ENCODE results near the gene POLR2L.

The POLR2L gene

GRCh38 chr11:828506-829175 is 13.7 kb downstream of the POLR2L start:
- Histone ChIP-seq H3K27ac (ENCODE audit: low read depth, low read length) (no peak overlapping the region), H3K36me3 (ENCODE audit: insufficient read depth, low read length) (0 out of 2 replicates have a peak, but pooled peaks cover 3% of the 10 kb centered on the region), H3K4me1 (ENCODE audit: insufficient read depth, low read length) (peaks cover 32% of the 10 kb centered on the region), H3K4me3 (ENCODE audit: low read length) (peak overlapping the region; percentile 52), H3K9ac (ENCODE audit: low read depth, low read length) (no peak overlapping the region), H3K9me3 (ENCODE audit: insufficient read depth, low read depth, low read length) (no peaks in the 10 kb centered on the region), H3K27me3 (ENCODE audit: insufficient read depth, low read length) (peaks cover 68% of the 10 kb centered on the region)
- WGBS, result 52% methylated on average over 21 of the region's 21 CpGs

- no peaks in the 10 kb centered on the region for H3K9me3 ChIP-seq (ENCODE audit: insufficient read depth, low read depth, low read length)
- 0 out of 2 replicates have a peak, but pooled peaks cover 3% of the 10 kb centered on the region for H3K36me3 ChIP-seq (ENCODE audit: insufficient read depth, low read length)
- peak within 1 kb of the TSS; percentile 41 for H3K9ac ChIP-seq (ENCODE audit: low read depth, low read length)
- H3K27me3 ChIP-seq (ENCODE audit: insufficient read depth, low read length), result peaks cover 68% of the 10 kb centered on the region
- H3K27ac ChIP-seq (ENCODE audit: low read depth, low read length), result no peak within 1 kb of the TSS; the same call in 1 of the 2 replicates
- H3K4me3 ChIP-seq (ENCODE audit: low read length), result peak within 1 kb of the TSS; percentile 55
- 37% methylated on average over 5 of the region's 5 CpGs for WGBS
- peaks cover 32% of the 10 kb centered on the region for H3K4me1 ChIP-seq (ENCODE audit: insufficient read depth, low read length)
These were observed 14.5 kb downstream of the POLR2L start, which contains the start of gene CRACR2B for GRCh38 chr11:827897-828192. TSS of gene CRACR2B (plus strand) at chr11:827919. CDS start at chr11:828608, 689 bp downstream.

- Histone ChIP-seq H3K27me3 (ENCODE audit: insufficient read depth, low read length) (peaks cover 67% of the 10 kb centered on the region), H3K4me1 (ENCODE audit: insufficient read depth, low read length) (peaks cover 32% of the 10 kb centered on the region), H3K4me3 (ENCODE audit: low read length) (peak overlapping the region; percentile 55), H3K9me3 (ENCODE audit: insufficient read depth, low read depth, low read length) (no peaks in the 10 kb centered on the region), H3K9ac (ENCODE audit: low read depth, low read length) (peak overlapping the region; percentile 41), H3K27ac (ENCODE audit: low read depth, low read length) (no peak overlapping the region; the same call in 1 of the 2 replicates), H3K36me3 (ENCODE audit: insufficient read depth, low read length) (0 out of 2 replicates have a peak, but pooled peaks cover 3% of the 10 kb centered on the region)
- WGBS, result 2% methylated on average over 65 of the region's 66 CpGs
These were observed 15.0 kb downstream of the POLR2L start for GRCh38 chr11:827146-827896.

GRCh38 chr11:826836-827145 is 15.5 kb downstream of the POLR2L start:
- Histone ChIP-seq H3K27ac (ENCODE audit: low read depth, low read length) (no peak overlapping the region), H3K36me3 (ENCODE audit: insufficient read depth, low read length) (0 out of 2 replicates have a peak, but pooled peaks cover 3% of the 10 kb centered on the region), H3K9me3 (ENCODE audit: insufficient read depth, low read depth, low read length) (no peaks in the 10 kb centered on the region), H3K4me1 (ENCODE audit: insufficient read depth, low read length) (peaks cover 28% of the 10 kb centered on the region), H3K27me3 (ENCODE audit: insufficient read depth, low read length) (peaks cover 62% of the 10 kb centered on the region), H3K9ac (ENCODE audit: low read depth, low read length) (peak overlapping the region; percentile 41; the same call in 1 of the 2 replicates), H3K4me3 (ENCODE audit: low read length) (peak overlapping the region; percentile 55)
- 3% methylated on average over 22 of the region's 22 CpGs for WGBS

GRCh38 chr11:826227-826621 is 16.1 kb downstream of the POLR2L start:
- 87% methylated on average over 8 of the region's 9 CpGs for WGBS
- H3K4me1 ChIP-seq (ENCODE audit: insufficient read depth, low read length), result peaks cover 22% of the 10 kb centered on the region
- no peaks in the 10 kb centered on the region for H3K9me3 ChIP-seq (ENCODE audit: insufficient read depth, low read depth, low read length)
- H3K9ac ChIP-seq (ENCODE audit: low read depth, low read length), result no peak overlapping the region
- no peak overlapping the region for H3K27ac ChIP-seq (ENCODE audit: low read depth, low read length)
- peak overlapping the region; percentile 55; the same call in 1 of the 2 replicates for H3K4me3 ChIP-seq (ENCODE audit: low read length)
- H3K27me3 ChIP-seq (ENCODE audit: insufficient read depth, low read length), result peaks cover 56% of the 10 kb centered on the region
- 0 out of 2 replicates have a peak, but pooled peaks cover 6% of the 10 kb centered on the region for H3K36me3 ChIP-seq (ENCODE audit: insufficient read depth, low read length)

- Histone ChIP-seq H3K9ac (ENCODE audit: low read depth, low read length) (no peak overlapping the region), H3K4me3 (ENCODE audit: low read length) (no peak overlapping the region), H3K27me3 (ENCODE audit: insufficient read depth, low read length) (peaks cover 50% of the 10 kb centered on the region), H3K27ac (ENCODE audit: low read depth, low read length) (no peak overlapping the region), H3K36me3 (ENCODE audit: insufficient read depth, low read length) (0 out of 2 replicates have a peak, but pooled peaks cover 6% of the 10 kb centered on the region), H3K9me3 (ENCODE audit: insufficient read depth, low read depth, low read length) (no peaks in the 10 kb centered on the region), H3K4me1 (ENCODE audit: insufficient read depth, low read length) (peaks cover 19% of the 10 kb centered on the region)
- WGBS, result 92% methylated on average over 12 of the region's 12 CpGs
These were observed 16.7 kb downstream of the POLR2L start for GRCh38 chr11:825366-826226.

GRCh38 chr11:824942-825341 is 17.4 kb downstream of the POLR2L start:
- Histone ChIP-seq H3K36me3 (ENCODE audit: insufficient read depth, low read length) (0 out of 2 replicates have a peak, but pooled peaks cover 6% of the 10 kb centered on the region), H3K4me1 (ENCODE audit: insufficient read depth, low read length) (peaks cover 19% of the 10 kb centered on the region), H3K9ac (ENCODE audit: low read depth, low read length) (no peak overlapping the region), H3K4me3 (ENCODE audit: low read length) (no peak overlapping the region), H3K27ac (ENCODE audit: low read depth, low read length) (no peak overlapping the region), H3K27me3 (ENCODE audit: insufficient read depth, low read length) (peaks cover 45% of the 10 kb centered on the region), H3K9me3 (ENCODE audit: insufficient read depth, low read depth, low read length) (no peaks in the 10 kb centered on the region)
- WGBS, result 87% methylated on average over 11 of the region's 11 CpGs

- H3K36me3 ChIP-seq (ENCODE audit: insufficient read depth, low read length), result 0 out of 2 replicates have a peak, but pooled peaks cover 6% of the 10 kb centered on the region
- H3K9me3 ChIP-seq (ENCODE audit: insufficient read depth, low read depth, low read length), result no peaks in the 10 kb centered on the region
- 95% methylated on average over 59 of the region's 59 CpGs for WGBS
- H3K27ac ChIP-seq (ENCODE audit: low read depth, low read length), result no peak overlapping the region
- no peak overlapping the region for H3K9ac ChIP-seq (ENCODE audit: low read depth, low read length)
- H3K4me1 ChIP-seq (ENCODE audit: insufficient read depth, low read length), result peaks cover 19% of the 10 kb centered on the region
- H3K4me3 ChIP-seq (ENCODE audit: low read length), result no peak overlapping the region
- H3K27me3 ChIP-seq (ENCODE audit: insufficient read depth, low read length), result peaks cover 39% of the 10 kb centered on the region
These were observed 17.9 kb downstream of the POLR2L start for GRCh38 chr11:824292-824880.

- Histone ChIP-seq H3K36me3 (ENCODE audit: insufficient read depth, low read length) (0 out of 2 replicates have a peak, but pooled peaks cover 6% of the 10 kb centered on the region), H3K9ac (ENCODE audit: low read depth, low read length) (no peak overlapping the region), H3K4me1 (ENCODE audit: insufficient read depth, low read length) (peaks cover 12% of the 10 kb centered on the region), H3K27ac (ENCODE audit: low read depth, low read length) (no peak overlapping the region), H3K9me3 (ENCODE audit: insufficient read depth, low read depth, low read length) (no peaks in the 10 kb centered on the region), H3K27me3 (ENCODE audit: insufficient read depth, low read length) (peaks cover 32% of the 10 kb centered on the region), H3K4me3 (ENCODE audit: low read length) (no peak overlapping the region)
- 92% methylated on average over 53 of the region's 53 CpGs for WGBS
These were observed 18.7 kb downstream of the POLR2L start for GRCh38 chr11:823441-824291.

All from HUES64 (cell line).